IMR-90 (cell line): Measurements from ENCODE around the gene PCK1. TPM values are rescaled to one million over a fixed set of nuclear protein-coding genes. Genes with fewer than 3 reads are reported as not detected.

ENCODE experiments used
- ATAC-seq: fragments of 200-7000 bp; cut with Tn5 transposase; 2 replicates; pipeline ENCODE4 v1.9.1; 2020; ENCODE audit warnings: low read depth, mild to moderate bottlenecking, moderate library complexity
- BruUV-seq: library from RNA; stranded (reverse); fragments of 400-500 nt; replicated peaks from 2 replicates; lab custom pipeline; 2021; lab: Mats Ljungman, UMichigan
- CTCF ChIA-PET: fragments of 300-600 bp; formaldehyde crosslinking; extraction: SDS; loops from one replicate; lab custom pipeline; 2021; ENCODE audit warnings: antibody characterized with exemption; lab: Yijun Ruan, JAX
- POLR2A ChIA-PET: fragments of 300-600 bp; sonication (Branson Sonifier 250); formaldehyde crosslinking; loops from one replicate; lab custom pipeline; 2022; ENCODE audit warnings: antibody characterized with exemption; ENCODE audit not compliant: unreplicated experiment; lab: Charles Lee
- DNase-seq: peaks from one replicate; pipeline ENCODE4 v3.0.0; 2013
- H2AFZ ChIP-seq: replicated peaks from 2 replicates; pipeline ENCODE3; 2013; ENCODE audit warnings: low read length, mild to moderate bottlenecking; ENCODE audit not compliant: poor library complexity
- H2AK5ac ChIP-seq: 2 replicates; pipeline ENCODE4 v1.6.1; 2013; ENCODE audit warnings: low read depth, low read length, inconsistent platforms
- H2AK9ac ChIP-seq: replicated peaks from 2 replicates; pipeline ENCODE3; 2013; ENCODE audit warnings: mild to moderate bottlenecking, low read depth, low read length, moderate library complexity; ENCODE audit not compliant: poor library complexity
- H2BK120ac ChIP-seq: 2 replicates; pipeline ENCODE4 v1.6.1; 2013; ENCODE audit warnings: low read depth, low read length, inconsistent platforms
- H2BK15ac ChIP-seq: 3 replicates; pipeline ENCODE4 v1.6.1; 2013; ENCODE audit warnings: low read depth, low read length, inconsistent platforms
- H2BK20ac ChIP-seq: 2 replicates; pipeline ENCODE4 v1.6.1; 2013; ENCODE audit warnings: low read depth, mild to moderate bottlenecking, inconsistent platforms, low read length, moderate library complexity
- H2BK5ac ChIP-seq: 2 replicates; pipeline ENCODE4 v1.6.1; 2013; ENCODE audit warnings: mild to moderate bottlenecking, low read depth, low read length, inconsistent platforms; ENCODE audit not compliant: poor library complexity, severe bottlenecking
- H3K14ac ChIP-seq: replicated peaks from 2 replicates; pipeline ENCODE4 v1.6.1; 2013; ENCODE audit warnings: low read depth, low read length, inconsistent platforms
- H3K18ac ChIP-seq: 2 replicates; pipeline ENCODE4 v1.6.1; 2013; ENCODE audit warnings: low read depth, low read length, control low read depth
- H3K23ac ChIP-seq: 2 replicates; pipeline ENCODE4 v1.6.1; 2013; ENCODE audit warnings: low read depth, low read length, inconsistent platforms
- H3K27ac ChIP-seq: 2 replicates; pipeline ENCODE4 v1.5.1; 2013; ENCODE audit warnings: mild to moderate bottlenecking, control low read depth, low read length; ENCODE audit not compliant: insufficient read depth
- H3K27me3 ChIP-seq: 2 replicates; pipeline ENCODE4 v1.6.1; 2013; ENCODE audit warnings: low read length; ENCODE audit not compliant: control insufficient read depth, insufficient read depth
- H3K36me3 ChIP-seq: 2 replicates; pipeline ENCODE4 v1.6.1; 2013; ENCODE audit warnings: low read length, mixed read lengths; ENCODE audit not compliant: control insufficient read depth, insufficient read depth
- H3K4ac ChIP-seq: 2 replicates; pipeline ENCODE4 v1.6.1; 2013; ENCODE audit warnings: low read depth, low read length, inconsistent platforms
- H3K4me1 ChIP-seq: 2 replicates; pipeline ENCODE4 v1.6.1; 2013; ENCODE audit warnings: low read length, mixed read lengths; ENCODE audit not compliant: control insufficient read depth, insufficient read depth
- H3K4me2 ChIP-seq: 2 replicates; pipeline ENCODE4 v1.6.1; 2013; ENCODE audit warnings: low read depth, mild to moderate bottlenecking, control low read depth, low read length, moderate library complexity
- H3K4me3 ChIP-seq: 2 replicates; pipeline ENCODE4 v1.5.1; 2013; ENCODE audit warnings: low read depth, mild to moderate bottlenecking, control low read depth, low read length, moderate library complexity; ENCODE audit not compliant: insufficient read depth
- H3K56ac ChIP-seq: 2 replicates; pipeline ENCODE4 v1.6.1; 2013; ENCODE audit warnings: low read length, inconsistent platforms; ENCODE audit not compliant: insufficient read depth; ENCODE audit errors: extremely low read depth
- H3K79me1 ChIP-seq, 2 experiments: 2 replicates each; pipeline ENCODE4 v1.6.1; 2013; ENCODE audit warnings: low read length in 2 of 2, inconsistent platforms in 1 of 2, low read depth in 1 of 2
- H3K9ac ChIP-seq: 2 replicates; pipeline ENCODE4 v1.6.1; 2013; ENCODE audit warnings: low read depth, low read length, control low read depth
- H3K9me1 ChIP-seq: 2 replicates; pipeline ENCODE4 v1.6.1; 2013; ENCODE audit warnings: low read length, inconsistent platforms; ENCODE audit not compliant: insufficient read depth
- H3K9me3 ChIP-seq: 2 replicates; pipeline ENCODE4 v1.6.1; 2013; ENCODE audit warnings: low read length; ENCODE audit not compliant: control insufficient read depth, insufficient read depth
- H4K20me1 ChIP-seq: 2 replicates; pipeline ENCODE4 v1.6.1; 2013; ENCODE audit warnings: low read length, inconsistent platforms; ENCODE audit not compliant: insufficient read depth
- H4K5ac ChIP-seq: 2 replicates; pipeline ENCODE4 v1.6.1; 2013; ENCODE audit warnings: mild to moderate bottlenecking, low read depth, low read length, control low read depth
- H4K8ac ChIP-seq, 2 experiments: 2 replicates each; pipeline ENCODE4 v1.6.1; 2013; ENCODE audit warnings: low read depth in 2 of 2, low read length in 2 of 2, control low read depth in 1 of 2, inconsistent platforms in 1 of 2
- H4K91ac ChIP-seq: 2 replicates; pipeline ENCODE4 v1.6.1; 2013; ENCODE audit warnings: low read depth, low read length, inconsistent platforms; ENCODE audit not compliant: insufficient read depth
- BHLHE40 ChIP-seq: fragments of 150-350 bp; IDR thresholded peaks from 2 replicates; pipeline ENCODE4 v1.6.1; 2016; ENCODE audit warnings: mild to moderate bottlenecking, low read depth, low read length
- CEBPB ChIP-seq: IDR thresholded peaks from 2 replicates; pipeline ENCODE4 v1.6.1; 2012; ENCODE audit warnings: low read depth, low read length, improper control_type of control experiment
- CHD1 ChIP-seq: IDR thresholded peaks from 2 replicates; pipeline ENCODE4 v1.6.1; 2012; ENCODE audit warnings: low read depth, low read length, improper control_type of control experiment
- FOS ChIP-seq: fragments of 150-350 bp; IDR thresholded peaks from 2 replicates; pipeline ENCODE4 v1.6.1; 2016; ENCODE audit warnings: low read depth, low read length
- MAFK ChIP-seq: IDR thresholded peaks from 2 replicates; pipeline ENCODE4 v1.6.1; 2012; ENCODE audit warnings: low read depth, low read length, improper control_type of control experiment
- MAZ ChIP-seq: IDR thresholded peaks from 2 replicates; pipeline ENCODE4 v1.6.1; 2012; ENCODE audit warnings: low read depth, mild to moderate bottlenecking, low read length, improper control_type of control experiment, moderate library complexity, borderline replicate concordance
- MXI1 ChIP-seq: IDR thresholded peaks from 2 replicates; pipeline ENCODE4 v1.6.1; 2012; ENCODE audit warnings: low read depth, mild to moderate bottlenecking, low read length, moderate library complexity, borderline replicate concordance
- NFE2L2 ChIP-seq: fragments of 150-350 bp; IDR thresholded peaks from 2 replicates; pipeline ENCODE4 v1.6.1; 2016; ENCODE audit warnings: low read depth, mild to moderate bottlenecking, low read length
- POLR2A ChIP-seq: IDR thresholded peaks from 2 replicates; pipeline ENCODE4 v1.6.1; 2012; ENCODE audit warnings: mild to moderate bottlenecking, low read depth, low read length
- RAD21 ChIP-seq: IDR thresholded peaks from 2 replicates; pipeline ENCODE4 v1.6.1; 2012; ENCODE audit warnings: low read length, improper control_type of control experiment
- RCOR1 ChIP-seq: IDR thresholded peaks from 2 replicates; pipeline ENCODE4 v1.6.1; 2012; ENCODE audit warnings: mild to moderate bottlenecking, low read length, improper control_type of control experiment; ENCODE audit not compliant: insufficient replicate concordance
- RFX5 ChIP-seq: IDR thresholded peaks from 2 replicates; pipeline ENCODE4 v1.8.0; 2012; ENCODE audit warnings: low read depth, mild to moderate bottlenecking, low read length, moderate library complexity
- SMC3 ChIP-seq: fragments of 150-350 bp; IDR thresholded peaks from 2 replicates; pipeline ENCODE4 v1.6.1; 2016; ENCODE audit warnings: low read depth, mild to moderate bottlenecking, antibody characterized with exemption, low read length, moderate library complexity
- WGBS, 2 experiments: methylation state at CpG; one replicate each; pipeline versions ENCODE4 v1.1.5 to v1.1.7; 2013; ENCODE audit warnings: missing lambda C conversion rate in 2 of 2; ENCODE audit not compliant: insufficient read length in 1 of 2; ENCODE audit errors: extremely low coverage in 2 of 2; 5-methylcytosine and 5-hydroxymethylcytosine counted together
- dilution Hi-C: fragments of 300-500 bp; cut with HindIII; formaldehyde crosslinking; loops from one replicate; pipeline ENCODE4 v1.14.3; 2018; ENCODE audit warnings: low sequenced_read_pairs; ENCODE audit not compliant: unreplicated experiment
- in situ Hi-C: fragments of 300-500 bp; cut with MboI; formaldehyde crosslinking; loops from 3 replicates; pipeline ENCODE4 v1.14.3; 2019; ENCODE audit warnings: low sequenced_read_pairs, inconsistent platforms, mixed read lengths
- intact Hi-C: fragments of 100-400 bp; cut with micrococcal nuclease; formaldehyde crosslinking; loops from 2 replicates; pipeline ENCODE4 v1.10.0; 2022
- polyA plus RNA-seq, 3 experiments: library from polyadenylated mRNA; depleted of rRNA; stranded (reverse); fragments of >200 nt; gene quantifications; 2 replicates each; pipeline ENCODE4 v1.2.3, GENCODE V29; 2012; ENCODE audit warnings: low replicate concordance in 1 of 3
- total RNA-seq: library from RNA; depleted of rRNA; stranded (reverse); fragments of >200 nt; gene quantifications from 2 replicates; pipeline ENCODE4 v1.2.3, GENCODE V29; 2012
- TF ChIP-seq, protein P1 (sequence below): conservative IDR thresholded peaks from 2 replicates; pipeline ENCODE4 v1.5.1; 2012; ENCODE audit warnings: mild to moderate bottlenecking, low read depth, low read length, improper control_type of control experiment
- TF ChIP-seq, protein P2 (sequence below): fragments of 150-350 bp; IDR thresholded peaks from 2 replicates; pipeline ENCODE4 v1.6.1; 2016; ENCODE audit warnings: low read depth, mild to moderate bottlenecking, low read length, moderate library complexity, borderline replicate concordance
- TF ChIP-seq, protein P3 (sequence below): fragments of 150-350 bp; IDR thresholded peaks from 2 replicates; pipeline ENCODE4 v1.6.1; 2017; ENCODE audit warnings: mild to moderate bottlenecking, antibody characterized with exemption, low read length, low read depth

PCK1 gene
- total and polyA plus RNA-seq, 2 of the 4 experiments (the other 2 are of a cell fraction) = not detected

DNA sequence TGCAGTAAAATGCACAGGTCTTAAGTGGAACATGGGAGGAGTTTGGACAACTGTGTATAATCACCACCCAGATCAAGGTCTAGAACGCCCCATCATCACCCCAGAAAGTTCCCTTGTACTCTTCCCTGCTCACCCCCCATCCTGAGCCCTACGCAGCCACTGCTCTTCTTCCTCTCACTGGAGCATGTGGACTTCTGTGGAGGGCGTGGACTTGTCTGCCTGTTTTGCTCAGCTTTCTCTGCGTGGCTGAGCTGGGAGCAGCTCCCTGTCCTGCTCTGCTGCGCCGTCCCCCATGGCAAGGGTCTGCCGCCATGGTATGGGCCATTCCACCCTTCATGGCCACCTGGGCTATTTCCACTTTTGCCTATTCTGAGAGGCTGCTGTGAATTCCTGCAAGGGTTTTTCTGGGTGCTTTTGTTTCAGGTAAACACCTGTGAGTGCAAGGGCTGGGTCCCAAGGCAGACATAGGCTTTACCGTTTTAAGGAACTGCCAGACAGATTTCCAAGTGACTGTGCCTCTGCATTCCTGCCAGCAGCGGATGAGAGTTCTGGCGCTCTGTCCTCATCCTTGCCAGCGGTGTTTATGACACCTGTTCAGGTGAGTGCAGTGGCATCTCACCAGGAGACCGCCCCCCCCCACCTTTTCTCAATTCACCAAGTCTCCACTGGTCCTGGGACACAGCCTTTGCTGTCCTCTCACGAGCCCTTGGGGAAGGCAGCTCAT, 19.7 kb downstream of the PCK1 start:
- Histone ChIP-seq H3K27me3 (peaks cover 37% of the 10 kb centered on the region), H3K36me3 (no peaks in the 10 kb centered on the region), H3K18ac (no peak overlapping the region), H3K14ac (no peak overlapping the region), H3K4ac (no peak overlapping the region), H3K9me3 (peaks cover 3% of the 10 kb centered on the region), H4K5ac (no peak overlapping the region), H3K4me2 (no peak overlapping the region), H2BK20ac (no peak overlapping the region), H4K8ac (no peak overlapping the region), H4K20me1 (no peaks in the 10 kb centered on the region), H3K79me1 (no peaks in the 10 kb centered on the region), H3K23ac (no peak overlapping the region), H3K4me3 (no peak overlapping the region), H3K9ac (no peak overlapping the region), H4K91ac (no peak overlapping the region), H2BK120ac (no peak overlapping the region), H2BK5ac (no peak overlapping the region), H2AK5ac (no peak overlapping the region), H3K4me1 (peaks cover 11% of the 10 kb centered on the region), H3K9me1 (no peaks in the 10 kb centered on the region; the same call in 1 of the 2 replicates), H2AFZ (no peak overlapping the region), H2BK15ac (no peak overlapping the region), H3K27ac (no peak overlapping the region), H3K56ac (no peak overlapping the region), H2AK9ac (no peak overlapping the region)
- no TSS peak for BruUV-seq
- TF ChIP-seq RAD21 = no peak
- TF ChIP-seq RFX5 = no peak
- TF ChIP-seq CEBPB = no peak
- no peak for TF ChIP-seq FOS
- no peak for TF ChIP-seq MAZ
- TF ChIP-seq, protein P1, sequence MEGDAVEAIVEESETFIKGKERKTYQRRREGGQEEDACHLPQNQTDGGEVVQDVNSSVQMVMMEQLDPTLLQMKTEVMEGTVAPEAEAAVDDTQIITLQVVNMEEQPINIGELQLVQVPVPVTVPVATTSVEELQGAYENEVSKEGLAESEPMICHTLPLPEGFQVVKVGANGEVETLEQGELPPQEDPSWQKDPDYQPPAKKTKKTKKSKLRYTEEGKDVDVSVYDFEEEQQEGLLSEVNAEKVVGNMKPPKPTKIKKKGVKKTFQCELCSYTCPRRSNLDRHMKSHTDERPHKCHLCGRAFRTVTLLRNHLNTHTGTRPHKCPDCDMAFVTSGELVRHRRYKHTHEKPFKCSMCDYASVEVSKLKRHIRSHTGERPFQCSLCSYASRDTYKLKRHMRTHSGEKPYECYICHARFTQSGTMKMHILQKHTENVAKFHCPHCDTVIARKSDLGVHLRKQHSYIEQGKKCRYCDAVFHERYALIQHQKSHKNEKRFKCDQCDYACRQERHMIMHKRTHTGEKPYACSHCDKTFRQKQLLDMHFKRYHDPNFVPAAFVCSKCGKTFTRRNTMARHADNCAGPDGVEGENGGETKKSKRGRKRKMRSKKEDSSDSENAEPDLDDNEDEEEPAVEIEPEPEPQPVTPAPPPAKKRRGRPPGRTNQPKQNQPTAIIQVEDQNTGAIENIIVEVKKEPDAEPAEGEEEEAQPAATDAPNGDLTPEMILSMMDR = no peak
- TF ChIP-seq, protein P2, sequence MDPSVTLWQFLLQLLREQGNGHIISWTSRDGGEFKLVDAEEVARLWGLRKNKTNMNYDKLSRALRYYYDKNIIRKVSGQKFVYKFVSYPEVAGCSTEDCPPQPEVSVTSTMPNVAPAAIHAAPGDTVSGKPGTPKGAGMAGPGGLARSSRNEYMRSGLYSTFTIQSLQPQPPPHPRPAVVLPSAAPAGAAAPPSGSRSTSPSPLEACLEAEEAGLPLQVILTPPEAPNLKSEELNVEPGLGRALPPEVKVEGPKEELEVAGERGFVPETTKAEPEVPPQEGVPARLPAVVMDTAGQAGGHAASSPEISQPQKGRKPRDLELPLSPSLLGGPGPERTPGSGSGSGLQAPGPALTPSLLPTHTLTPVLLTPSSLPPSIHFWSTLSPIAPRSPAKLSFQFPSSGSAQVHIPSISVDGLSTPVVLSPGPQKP = no peak
- no peak for TF ChIP-seq MAFK
- TF ChIP-seq MXI1 = no peak
- TF ChIP-seq SMC3 = no peak
- TF ChIP-seq RCOR1 = no peak
- TF ChIP-seq POLR2A = no peak
- TF ChIP-seq NFE2L2 = no peak
- TF ChIP-seq, protein P3, sequence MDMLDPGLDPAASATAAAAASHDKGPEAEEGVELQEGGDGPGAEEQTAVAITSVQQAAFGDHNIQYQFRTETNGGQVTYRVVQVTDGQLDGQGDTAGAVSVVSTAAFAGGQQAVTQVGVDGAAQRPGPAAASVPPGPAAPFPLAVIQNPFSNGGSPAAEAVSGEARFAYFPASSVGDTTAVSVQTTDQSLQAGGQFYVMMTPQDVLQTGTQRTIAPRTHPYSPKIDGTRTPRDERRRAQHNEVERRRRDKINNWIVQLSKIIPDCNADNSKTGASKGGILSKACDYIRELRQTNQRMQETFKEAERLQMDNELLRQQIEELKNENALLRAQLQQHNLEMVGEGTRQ = no peak
- no peak for TF ChIP-seq CHD1
- no peak for TF ChIP-seq BHLHE40
- WGBS, 2 experiments = 71% methylated on average over 5 of the region's 13 CpGs; no CpG with 5 or more reads in 1 of the 2 experiments
- ChIA-PET CTCF (no interaction called here), POLR2A (no interaction called here)
- dilution Hi-C loops (no loop called here), intact Hi-C loops (no loop called here), in situ Hi-C loops (no loop called here)
- DNase-seq (no peak), ATAC-seq (no peak)
